Breast epithelium (tissue), 3 donors: Measurements from ENCODE around the gene JCAD.

Source experiments
- POLR2A ChIP-seq: fragments of 450-650 bp; IDR thresholded peaks from one replicate; pipeline ENCODE4 v1.6.1; 2016; ENCODE audit warnings: antibody characterized with exemption, mild to moderate bottlenecking, moderate library complexity
- POLR2AphosphoS5 ChIP-seq, 3 donors: sonication (generic); formaldehyde crosslinking; IDR thresholded peaks; one replicate each; pipeline ENCODE4 v1.6.1; 2017; ENCODE audit warnings: antibody characterized with exemption in 3 of 3

DNA sequence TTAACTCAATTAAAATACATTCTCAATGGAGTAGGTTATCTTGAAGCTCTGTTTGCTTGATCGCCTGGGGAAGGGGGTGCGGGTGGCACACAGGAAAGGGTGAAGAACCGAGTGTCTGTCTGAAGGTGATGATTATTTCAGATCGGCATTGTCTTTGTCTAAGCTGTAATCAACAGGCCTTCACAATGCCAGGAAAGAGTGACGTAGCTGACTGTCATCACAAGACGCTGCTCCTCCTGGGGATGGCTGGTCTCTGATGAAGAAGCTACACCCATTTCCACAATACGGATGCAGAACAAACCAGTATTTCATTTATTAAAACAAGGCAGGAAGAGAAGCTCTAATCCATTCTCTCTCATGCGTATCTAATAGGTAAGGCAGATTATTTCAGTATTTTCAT lies 19.4 kb downstream of the JCAD start:
- TF ChIP-seq POLR2AphosphoS5 (IDR thresholded peaks at IDR 0.05) (no peak), POLR2A (no peak)
